Testis (tissue), 3 donors: ENCODE data around the gene RBBP8NL. TPM values are rescaled to one million over a fixed set of nuclear protein-coding genes. Genes with fewer than 3 reads are reported as not detected.

Experiments
- DNase-seq: peaks from one replicate; pipeline ENCODE4 v3.0.0-alpha.2; 2019
- H3K27ac ChIP-seq, 2 donors: fragments of 200-600 bp; sonication (generic); one replicate each; pipeline ENCODE4 v1.5.1; 2019
- H3K27me3 ChIP-seq: fragments of 200-600 bp; sonication (generic); one replicate; pipeline ENCODE4 v1.5.1; 2019
- H3K36me3 ChIP-seq: fragments of 200-600 bp; sonication (generic); one replicate; pipeline ENCODE4 v1.5.1; 2017; ENCODE audit warnings: low read depth; ENCODE audit errors: missing control alignments
- H3K4me1 ChIP-seq: fragments of 200-600 bp; sonication (generic); one replicate; pipeline ENCODE4 v1.5.1; 2019
- H3K4me3 ChIP-seq, 2 donors: fragments of 200-600 bp; sonication (generic); one replicate each; pipeline ENCODE4 v1.5.1; 2017 to 2019
- H3K9me3 ChIP-seq: fragments of 200-600 bp; sonication (generic); one replicate; pipeline ENCODE4 v1.5.1; 2017
- CTCF ChIP-seq, 3 experiments: fragments of 450-650 bp in 2 of 3; fragments of 200-600 bp in 1 of 3; sonication (generic) in 1 of 3; IDR thresholded peaks; one replicate each; pipeline ENCODE4 v1.5.1; 2016 to 2019; ENCODE audit warnings: antibody characterized with exemption in 3 of 3, mild to moderate bottlenecking in 2 of 3, moderate library complexity in 1 of 3
- POLR2A ChIP-seq: fragments of 450-650 bp; IDR thresholded peaks from one replicate; pipeline ENCODE4 v1.6.1; 2017; ENCODE audit warnings: antibody characterized with exemption, mild to moderate bottlenecking, moderate library complexity
- whole genome bisulfite sequencing, 2 donors: methylation state at CpG; one replicate each; pipeline ENCODE4 v1.1.5; 2018; 5-methylcytosine and 5-hydroxymethylcytosine counted together
- intact Hi-C: fragments of 100-400 bp; cut with DNase I; formaldehyde crosslinking; loops from one replicate; pipeline ENCODE4 v1.15.1; 2023; ENCODE audit warnings: low total_unique reads
- polyA plus RNA-seq: library from polyadenylated mRNA; stranded (reverse); fragments of 350-450 nt; fragmentation: Illumina TruSeq; extraction: RNeasy Lipid Tissue Mini Kit (QIAGEN cat#74804); gene quantifications from one replicate; pipeline ENCODE4 v1.2.3, GENCODE V29; 2014; ENCODE audit warnings: low read depth, low replicate concordance; ENCODE audit not compliant: insufficient read depth
- total RNA-seq, 2 donors: library from RNA; depleted of rRNA; stranded (reverse); fragments of >200 nt; gene quantifications; one replicate each; pipeline ENCODE4 v1.2.3, GENCODE V29; 2016

RBBP8NL gene
- total and polyA plus RNA-seq, 3 donors from 2014 or later, result 0.81 to 2.8 (median 1.3) TPM

- no peak overlapping the region for H3K4me3 ChIP-seq
- no peak overlapping the region for H3K27ac ChIP-seq
- TF ChIP-seq CTCF (IDR thresholded peaks at IDR 0.05), result no peak
- intact Hi-C loops, result no loop called here
- H3K36me3 ChIP-seq, result no peaks in the 10 kb centered on the region
- WGBS, 2 donors, result 57 to 81% methylated on average over 19 to 39 of the region's 41 CpGs
- DNase-seq, result no peak
- H3K27me3 ChIP-seq, result no peaks in the 10 kb centered on the region
- H3K9me3 ChIP-seq, result no peaks in the 10 kb centered on the region
- peaks cover 8% of the 10 kb centered on the region for H3K4me1 ChIP-seq
Measured at GRCh38 chr20:62458275-62459251, 31.2 kb upstream of the RBBP8NL start.

GRCh38 chr20:62457831-62458230 is 30.5 kb upstream of the RBBP8NL start:
- Histone ChIP-seq H3K27ac (no peak overlapping the region), H3K4me1 (peaks cover 8% of the 10 kb centered on the region), H3K27me3 (no peaks in the 10 kb centered on the region), H3K4me3 (no peak overlapping the region), H3K36me3 (no peaks in the 10 kb centered on the region), H3K9me3 (no peaks in the 10 kb centered on the region)
- 84 to 90% methylated on average over 9 to 20 of the region's 20 CpGs for WGBS, 2 donors
- TF ChIP-seq CTCF (IDR thresholded peaks at IDR 0.05), result no peak
- no peak for TF ChIP-seq POLR2A
- intact Hi-C loops, result no loop called here
- no peak for DNase-seq

- no peaks in the 10 kb centered on the region for H3K27me3 ChIP-seq
- TF ChIP-seq POLR2A, result no peak
- TF ChIP-seq CTCF (IDR thresholded peaks at IDR 0.05), result no peak
- WGBS, 2 donors, result 92 to 95% methylated on average over 7 to 17 of the region's 17 CpGs
- H3K27ac ChIP-seq, result no peak overlapping the region
- H3K4me1 ChIP-seq, result peaks cover 8% of the 10 kb centered on the region
- H3K4me3 ChIP-seq, result no peak overlapping the region
- intact Hi-C loops, result no loop called here
- no peaks in the 10 kb centered on the region for H3K9me3 ChIP-seq
- no peaks in the 10 kb centered on the region for H3K36me3 ChIP-seq
- no peak for DNase-seq
Measured at GRCh38 chr20:62457098-62457497, 29.8 kb upstream of the RBBP8NL start.

GRCh38 chr20:62455929-62456328 is 28.6 kb upstream of the RBBP8NL start:
- intact Hi-C loops, result no loop called here
- no peaks in the 10 kb centered on the region for H3K36me3 ChIP-seq
- no peak overlapping the region for H3K4me3 ChIP-seq
- TF ChIP-seq CTCF (IDR thresholded peaks at IDR 0.05), result no peak
- no peak for TF ChIP-seq POLR2A
- 82 to 98% methylated on average over 5 to 15 of the region's 15 CpGs for WGBS, 2 donors
- no peaks in the 10 kb centered on the region for H3K9me3 ChIP-seq
- peaks cover 8% of the 10 kb centered on the region for H3K4me1 ChIP-seq
- no peak for DNase-seq
- H3K27me3 ChIP-seq, result no peaks in the 10 kb centered on the region
- no peak overlapping the region for H3K27ac ChIP-seq
